Caco-2 (cell line): ENCODE results near the gene TSFM. TPM values are rescaled to one million over a fixed set of nuclear protein-coding genes. Genes with fewer than 3 reads are reported as not detected.

Experiments
- BruUV-seq: library from RNA; stranded (reverse); fragments of 400-500 nt; replicated peaks from 2 replicates; lab custom pipeline; 2021; lab: Mats Ljungman, UMichigan
- CTCF ChIA-PET: fragments of 300-600 bp; sonication (Branson Sonifier 250); formaldehyde crosslinking; loops from one replicate; lab custom pipeline; 2022; ENCODE audit warnings: antibody characterized with exemption; lab: Charles Lee
- POLR2A ChIA-PET: fragments of 300-600 bp; sonication (Branson Sonifier 250); formaldehyde crosslinking; loops from one replicate; lab custom pipeline; 2022; ENCODE audit warnings: antibody characterized with exemption; lab: Charles Lee
- DNase-seq, 2 experiments: peaks; one replicate each; pipeline versions ENCODE4 v3.0.0 to v3.0.0-alpha.2; 2020 to 2022
- H3K27me3 ChIP-seq: replicated peaks from 2 replicates; pipeline ENCODE4 v1.6.0; 2011; ENCODE audit warnings: low read length; ENCODE audit not compliant: control insufficient read depth, insufficient read depth
- H3K36me3 ChIP-seq: 2 replicates; pipeline ENCODE4 v1.5.1; 2011; ENCODE audit warnings: low read length; ENCODE audit not compliant: control insufficient read depth, insufficient read depth
- H3K4me1 ChIP-seq: fragments of 250-450 bp; sonication (Bioruptor Pico); 2 replicates; pipeline ENCODE4 v1.5.1; 2020; ENCODE audit warnings: mild to moderate bottlenecking
- H3K4me3 ChIP-seq: 2 replicates; pipeline ENCODE4 v1.5.1; 2011; ENCODE audit warnings: low read depth, mild to moderate bottlenecking, control low read depth, low read length
- H3K9me3 ChIP-seq: fragments of 250-450 bp; sonication (Bioruptor Pico); 2 replicates; pipeline ENCODE4 v1.5.1; 2020; ENCODE audit warnings: mild to moderate bottlenecking, moderate library complexity
- H3K27ac Mint-ChIP-seq: one replicate; pipeline ENCODE4 v1.8.0; 2022; ENCODE audit warnings: mixed read lengths; ENCODE audit not compliant: unreplicated experiment
- H3K27me3 Mint-ChIP-seq: one replicate; pipeline ENCODE4 v1.8.0; 2022; ENCODE audit warnings: mixed read lengths; ENCODE audit not compliant: insufficient read depth, unreplicated experiment
- H3K36me3 Mint-ChIP-seq: one replicate; pipeline ENCODE4 v1.8.0; 2022; ENCODE audit warnings: mild to moderate bottlenecking, mixed read lengths; ENCODE audit not compliant: insufficient read depth, unreplicated experiment
- H3K4me1 Mint-ChIP-seq: one replicate; pipeline ENCODE4 v1.8.0; 2022; ENCODE audit warnings: low read depth, mixed read lengths; ENCODE audit not compliant: unreplicated experiment
- H3K4me3 Mint-ChIP-seq: one replicate; pipeline ENCODE4 v1.8.0; 2022; ENCODE audit warnings: mild to moderate bottlenecking, moderate library complexity, mixed read lengths; ENCODE audit not compliant: unreplicated experiment
- H3K9me3 Mint-ChIP-seq: one replicate; pipeline ENCODE4 v1.8.0; 2022; ENCODE audit warnings: mixed read lengths; ENCODE audit not compliant: unreplicated experiment
- intact Hi-C: fragments of 100-400 bp; cut with micrococcal nuclease; formaldehyde crosslinking; loops from one replicate; pipeline ENCODE4 v1.10.0; 2022; ENCODE audit not compliant: unreplicated experiment
- total RNA-seq: library from RNA; stranded (reverse); gene quantifications from 2 replicates; pipeline ENCODE4 v1.2.3, GENCODE V29; 2022
- TF ChIP-seq, protein P1 (sequence below), 2 experiments: fragments of 200-600 bp in 1 of 2; IDR thresholded peaks; 1 replicate in 1 of 2; 2 replicates in 1 of 2; pipeline versions ENCODE4 v1.5.1 to v1.8.0; 2011 to 2022; ENCODE audit warnings: antibody characterized with exemption in 1 of 2, control low read depth in 1 of 2, inconsistent platforms in 1 of 2, low read depth in 1 of 2, low read length in 1 of 2, mild to moderate bottlenecking in 1 of 2, moderate library complexity in 1 of 2; ENCODE audit not compliant: insufficient read depth in 1 of 2, severe bottlenecking in 1 of 2, unreplicated experiment in 1 of 2

Gene TSFM
- total RNA-seq, 1 experiment from 2014 or later: 57.5 TPM

DNA sequence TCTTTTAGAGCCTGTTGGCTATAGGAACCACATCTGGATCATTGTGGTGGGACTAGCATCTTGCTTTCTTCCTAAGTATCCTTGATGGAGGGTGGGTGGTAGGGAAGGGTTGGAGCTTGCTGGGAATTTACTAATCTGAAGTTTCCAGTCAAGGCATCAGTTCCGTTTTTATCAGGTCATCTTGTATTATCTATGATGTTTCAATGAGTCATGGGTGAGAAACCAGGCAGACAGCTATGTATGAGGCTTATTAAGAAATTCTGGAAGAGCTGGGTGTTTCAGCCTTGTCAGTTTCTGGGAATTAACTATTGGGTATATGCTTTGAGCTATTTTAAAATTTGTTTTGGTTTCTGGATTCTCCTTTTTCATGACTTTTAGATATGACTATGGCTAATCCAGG, 11.3 kb downstream of the TSFM start:
- no TSS peak for BruUV-seq

DNA sequence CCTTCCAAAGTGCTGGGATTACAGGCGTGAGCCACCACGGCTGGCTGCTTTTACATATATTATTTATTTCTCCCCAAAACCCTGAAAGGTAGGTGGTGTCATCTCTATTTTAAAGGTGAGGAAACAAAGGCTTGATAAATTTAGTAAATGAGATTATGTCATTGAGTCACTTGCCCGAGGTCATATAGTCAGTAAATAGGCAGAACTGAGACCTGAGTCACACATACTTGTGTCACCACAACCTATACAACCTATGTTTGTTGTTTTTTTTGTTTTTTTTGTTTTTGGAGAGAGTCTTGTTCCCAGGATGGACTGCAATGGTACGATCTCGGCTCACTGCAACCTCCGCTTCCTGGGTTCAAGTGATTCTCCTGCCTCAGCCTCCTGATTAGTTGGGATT, 12.8 kb downstream of the TSFM start:
- no peak for DNase-seq
- Histone ChIP-seq H3K4me1 (no peaks in the 10 kb centered on the region), H3K4me3 (no peak overlapping the region), H3K27me3 (no peaks in the 10 kb centered on the region), H3K9me3 (no peaks in the 10 kb centered on the region), H3K36me3 (no peaks in the 10 kb centered on the region; the same call in 1 of the 2 replicates)
- BruUV-seq: no TSS peak
- Mint-ChIP-seq H3K4me1 (no peaks in the 10 kb centered on the region), H3K9me3 (no peaks in the 10 kb centered on the region), H3K27me3 (no peaks in the 10 kb centered on the region), H3K27ac (no peak overlapping the region), H3K36me3 (peaks cover 60% of the 10 kb centered on the region), H3K4me3 (no peak overlapping the region)
- intact Hi-C loops: no loop called here
- TF ChIP-seq, protein P1, sequence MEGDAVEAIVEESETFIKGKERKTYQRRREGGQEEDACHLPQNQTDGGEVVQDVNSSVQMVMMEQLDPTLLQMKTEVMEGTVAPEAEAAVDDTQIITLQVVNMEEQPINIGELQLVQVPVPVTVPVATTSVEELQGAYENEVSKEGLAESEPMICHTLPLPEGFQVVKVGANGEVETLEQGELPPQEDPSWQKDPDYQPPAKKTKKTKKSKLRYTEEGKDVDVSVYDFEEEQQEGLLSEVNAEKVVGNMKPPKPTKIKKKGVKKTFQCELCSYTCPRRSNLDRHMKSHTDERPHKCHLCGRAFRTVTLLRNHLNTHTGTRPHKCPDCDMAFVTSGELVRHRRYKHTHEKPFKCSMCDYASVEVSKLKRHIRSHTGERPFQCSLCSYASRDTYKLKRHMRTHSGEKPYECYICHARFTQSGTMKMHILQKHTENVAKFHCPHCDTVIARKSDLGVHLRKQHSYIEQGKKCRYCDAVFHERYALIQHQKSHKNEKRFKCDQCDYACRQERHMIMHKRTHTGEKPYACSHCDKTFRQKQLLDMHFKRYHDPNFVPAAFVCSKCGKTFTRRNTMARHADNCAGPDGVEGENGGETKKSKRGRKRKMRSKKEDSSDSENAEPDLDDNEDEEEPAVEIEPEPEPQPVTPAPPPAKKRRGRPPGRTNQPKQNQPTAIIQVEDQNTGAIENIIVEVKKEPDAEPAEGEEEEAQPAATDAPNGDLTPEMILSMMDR (IDR thresholded peaks at IDR 0.05; ENCODE audit: insufficient read depth in 1 of 2, low read depth in 1 of 2, low read length in 1 of 2, severe bottlenecking in 1 of 2, unreplicated experiment in 1 of 2): no peak
- ChIA-PET POLR2A (no interaction called here), CTCF (no interaction called here)

More for the DNA sequence above, 11.3 kb downstream of the TSFM start:
- Histone ChIP-seq H3K36me3 (no peaks in the 10 kb centered on the region; the same call in 1 of the 2 replicates), H3K9me3 (no peaks in the 10 kb centered on the region), H3K4me3 (no peak overlapping the region), H3K27me3 (no peaks in the 10 kb centered on the region), H3K4me1 (no peaks in the 10 kb centered on the region)
- Mint-ChIP-seq H3K27ac (no peak overlapping the region), H3K27me3 (no peaks in the 10 kb centered on the region), H3K9me3 (no peaks in the 10 kb centered on the region), H3K4me1 (no peaks in the 10 kb centered on the region), H3K4me3 (no peak overlapping the region), H3K36me3 (peaks cover 58% of the 10 kb centered on the region)
- TF ChIP-seq, protein P1 (IDR thresholded peaks at IDR 0.05; ENCODE audit: insufficient read depth in 1 of 2, low read depth in 1 of 2, low read length in 1 of 2, severe bottlenecking in 1 of 2, unreplicated experiment in 1 of 2): no peak
- POLR2A ChIA-PET: no interaction called here
- CTCF ChIA-PET: no interaction called here
- intact Hi-C loops: no loop called here
- DNase-seq: no peak

DNA sequence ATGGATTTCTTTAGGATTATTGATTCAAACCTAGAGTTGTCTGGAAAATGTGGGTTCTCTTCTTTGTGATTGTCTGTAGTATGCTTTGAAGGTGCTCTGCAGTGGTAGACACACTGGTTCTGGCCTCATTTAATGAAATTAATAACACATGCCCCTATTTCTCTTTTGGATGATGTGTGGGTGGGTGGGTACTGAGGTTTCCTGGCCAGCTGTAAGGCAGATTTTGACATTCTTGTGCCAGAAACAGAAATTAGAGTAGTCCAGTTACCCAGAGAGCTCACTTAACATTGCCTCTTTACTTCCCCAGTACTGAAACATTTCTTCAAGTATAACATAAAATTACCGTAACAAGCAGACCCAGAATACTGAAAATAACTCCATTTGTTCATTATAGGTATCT, 14.4 kb downstream of the TSFM start:
- no peaks in the 10 kb centered on the region for H3K4me1 ChIP-seq
- Mint-ChIP-seq H3K27me3 (no peaks in the 10 kb centered on the region), H3K4me1 (no peaks in the 10 kb centered on the region), H3K27ac (no peak overlapping the region), H3K4me3 (no peak overlapping the region), H3K36me3 (peaks cover 49% of the 10 kb centered on the region), H3K9me3 (no peaks in the 10 kb centered on the region)
- ChIA-PET POLR2A (no interaction called here), CTCF (no interaction called here)
- H3K9me3 ChIP-seq: no peaks in the 10 kb centered on the region
- TF ChIP-seq, protein P1 (IDR thresholded peaks at IDR 0.05; ENCODE audit: insufficient read depth in 1 of 2, low read depth in 1 of 2, low read length in 1 of 2, severe bottlenecking in 1 of 2, unreplicated experiment in 1 of 2): no peak
- H3K27me3 ChIP-seq: no peaks in the 10 kb centered on the region
- no peak overlapping the region for H3K4me3 ChIP-seq
- intact Hi-C loops: no loop called here
- H3K36me3 ChIP-seq: no peaks in the 10 kb centered on the region; the same call in 1 of the 2 replicates
- no TSS peak for BruUV-seq
- DNase-seq: no peak
